HT1080 (cell line): ENCODE results near the gene FBXO41. TPM values are rescaled to one million over a fixed set of nuclear protein-coding genes. Genes with fewer than 3 reads are reported as not detected.
A peak's percentile ranks its signal among the peaks of the same experiment; 100 is the strongest.

ENCODE experiments used
- DNase-seq: peaks from one replicate; pipeline ENCODE4 v3.0.0-alpha.2; 2015; ENCODE audit warnings: low read depth
- small RNA-seq: library from RNA; depleted of rRNA; stranded (forward); fragments of <200 nt; gene quantifications from one replicate; pipeline ENCODE3, GENCODE V24; 2014
- total RNA-seq: library from RNA; depleted of rRNA; stranded (reverse); fragments of >200 nt; shearing (Covaris generic); gene quantifications from 2 replicates; pipeline ENCODE4 v1.2.3, GENCODE V29; 2014; rRNA removed

Gene FBXO41
- total RNA-seq, 1 experiment from 2014 or later = 6.9 TPM

- DNase-seq = no peak
Observed at GRCh38 chr2:73217826-73218225, 66.5 kb downstream of the FBXO41 start.

GRCh38 chr2:73217160-73217559 is 67.1 kb downstream of the FBXO41 start:
- DNase-seq = no peak

GRCh38 chr2:73215254-73215653 is 69.0 kb downstream of the FBXO41 start:
- DNase-seq = no peak

DNA sequence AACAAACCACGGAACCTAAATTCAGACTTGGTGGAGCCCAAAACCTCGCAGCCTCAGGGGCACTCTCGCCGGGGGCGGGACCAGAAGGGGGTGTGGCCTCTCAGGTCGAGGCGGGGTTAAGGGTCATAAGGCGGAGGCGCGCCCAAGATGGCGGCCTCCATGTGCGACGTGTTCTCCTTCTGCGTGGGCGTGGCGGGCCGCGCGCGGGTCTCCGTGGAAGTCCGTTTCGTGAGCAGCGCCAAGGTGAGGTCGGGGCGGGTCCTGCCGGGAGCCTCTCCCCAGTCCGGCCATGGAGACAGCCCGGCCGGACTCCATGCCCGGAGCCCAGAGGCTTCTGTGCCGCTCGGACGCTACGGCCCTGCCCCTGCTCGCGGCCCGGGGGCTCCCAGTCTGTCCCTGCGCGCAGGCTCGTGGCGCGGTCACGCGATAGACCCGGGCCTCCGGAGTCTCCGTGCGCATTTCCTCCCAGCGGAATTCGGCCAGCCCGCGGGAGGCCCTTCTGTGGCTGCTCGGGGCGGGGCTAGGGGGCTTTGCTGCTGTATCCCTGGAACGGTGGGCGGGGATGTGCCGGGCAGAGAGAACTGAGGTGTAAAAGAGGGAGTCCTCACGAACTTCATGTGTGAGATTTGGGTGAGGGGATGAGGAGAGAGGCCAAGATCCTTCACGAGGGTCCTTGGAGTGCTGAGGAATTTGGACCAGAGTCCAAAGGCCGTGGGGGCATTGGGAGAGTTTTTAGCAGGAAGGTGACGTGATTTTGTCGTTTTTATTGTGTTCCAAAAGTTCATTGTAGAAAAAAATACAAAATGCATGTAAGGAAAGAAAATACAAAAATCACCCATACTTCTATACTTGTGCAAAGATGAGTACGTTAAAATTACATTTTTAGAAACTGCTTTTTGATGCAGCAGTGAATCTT is 69.9 kb downstream of the FBXO41 start, which contains the start of gene SMYD5:
Gene SMYD5 (plus strand): TSS at position 126 of the 916 bp plus-strand sequence. CDS start 22 bp downstream, at position 148.
- DNase-seq = peak; percentile 76

DNA sequence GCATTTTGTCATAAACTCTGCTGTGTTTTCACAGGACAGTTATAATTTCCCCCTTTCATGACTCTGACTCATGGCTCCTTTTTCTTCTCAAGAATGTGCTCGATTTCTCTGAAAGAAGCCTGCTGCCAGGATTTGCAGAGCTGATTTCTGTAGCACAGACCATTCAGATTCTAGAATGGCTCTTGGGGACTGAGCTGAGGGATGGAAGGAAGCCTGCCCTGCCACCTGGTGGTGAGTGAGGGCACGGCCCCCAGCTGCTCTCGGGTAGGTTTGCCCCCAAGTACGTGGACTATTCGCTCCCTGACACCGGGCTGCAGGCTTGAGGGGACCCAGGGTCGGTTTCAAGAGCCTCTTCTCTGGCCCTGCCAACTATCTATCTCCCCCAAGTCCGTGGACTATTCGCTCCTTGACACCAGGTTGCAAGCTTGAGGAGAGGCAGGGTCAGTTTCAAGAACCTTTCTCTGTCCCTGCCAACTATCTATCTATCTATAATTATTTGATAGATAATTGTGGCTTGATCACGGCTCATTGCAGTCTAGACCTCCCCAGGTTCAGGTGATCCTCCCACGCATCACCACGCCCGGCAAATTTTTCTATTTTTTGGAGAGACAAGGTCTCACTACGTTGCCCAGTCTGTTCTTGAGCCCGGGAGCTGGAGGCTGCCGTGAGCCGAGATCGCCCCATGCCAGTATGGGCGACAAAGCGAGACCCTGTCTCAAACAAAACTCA is 71.7 kb downstream of the FBXO41 start:
- DNase-seq = peak; percentile 72

DNA sequence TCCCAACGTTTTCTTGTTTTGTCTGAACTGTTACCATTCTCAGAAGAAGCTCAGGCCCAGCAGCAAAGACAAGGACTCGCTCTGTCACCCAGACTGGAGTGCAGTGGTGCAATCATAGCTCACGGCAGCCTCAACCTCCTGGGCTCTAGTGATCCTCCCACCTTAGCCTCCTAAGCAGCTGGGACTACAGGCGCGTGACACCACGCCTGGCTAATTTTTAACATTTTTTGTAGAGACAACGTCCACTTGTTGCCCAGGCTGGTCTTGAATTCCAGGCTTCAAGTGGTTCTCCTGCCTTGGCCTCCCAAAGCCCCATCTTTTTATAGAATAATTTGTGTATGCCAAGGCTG is 72.2 kb downstream of the FBXO41 start:
- no peak for DNase-seq

GRCh38 chr2:73210696-73211095 is 73.6 kb downstream of the FBXO41 start:
- DNase-seq = no peak

DNA sequence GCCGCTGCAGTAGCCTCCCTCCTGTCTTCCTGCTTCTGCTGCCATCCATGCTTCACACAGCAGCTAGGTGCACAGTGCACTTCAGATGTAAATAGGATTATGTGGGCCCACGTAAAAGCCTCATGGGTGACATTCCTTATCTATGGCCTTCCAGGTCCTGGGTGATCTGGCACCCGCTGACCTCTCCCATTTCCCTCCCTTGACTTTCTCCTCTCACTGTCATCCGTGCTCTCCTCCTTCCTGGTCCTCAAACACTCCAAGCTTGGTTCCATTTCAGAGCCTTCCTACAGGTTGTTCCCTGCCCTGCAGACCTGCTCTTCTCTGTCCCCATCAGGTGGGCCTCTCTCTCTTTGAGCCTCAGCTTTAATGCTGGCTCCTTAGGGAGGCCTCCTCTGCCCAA is 74.3 kb downstream of the FBXO41 start:
- DNase-seq = no peak

- DNase-seq = no peak
Observed at GRCh38 chr2:73208258-73208657, 76.0 kb downstream of the FBXO41 start.

DNA sequence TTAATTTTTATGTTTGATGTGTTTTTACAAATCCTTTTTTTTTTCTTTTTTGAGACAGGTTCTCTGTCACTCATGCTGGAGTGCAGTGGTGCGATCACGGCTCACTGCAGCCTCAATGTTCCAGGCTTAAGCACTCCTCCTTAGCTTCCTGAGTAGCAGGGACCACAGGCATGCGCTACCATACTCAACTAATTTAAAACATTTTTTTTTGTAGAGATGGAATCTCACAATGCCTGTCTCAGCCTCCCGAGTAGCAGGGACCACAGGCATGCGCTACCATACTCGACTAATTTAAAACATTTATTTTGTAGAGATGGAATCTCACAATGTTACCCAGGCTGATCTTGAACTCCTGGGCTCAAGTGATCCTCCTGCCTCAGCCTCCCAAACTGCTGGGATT is 78.7 kb downstream of the FBXO41 start:
- DNase-seq = no peak

Small RNA genes lying within 50 kb of the gene (small RNA-seq; reads per million reads assigned to genes)
- gene RNU6-111P = not detected

Other genes starting within 250 kb of the FBXO41 start
- gene SFXN5, start 212.8 kb downstream of the FBXO41 start, total RNA-seq = 10.8 and 13.8 TPM in 2 replicates
- gene RAB11FIP5, start 171.5 kb downstream of the FBXO41 start, total RNA-seq = 34.5 and 35.5 TPM in 2 replicates
- gene NOTO, start 81.9 kb downstream of the FBXO41 start, total RNA-seq = not detected in 2 replicates
- gene SMYD5, start 70.2 kb downstream of the FBXO41 start, total RNA-seq = 42.1 and 44.0 TPM in 2 replicates
- gene PRADC1, start 51.2 kb downstream of the FBXO41 start, total RNA-seq = 57.1 and 64.3 TPM in 2 replicates
- 813 and 842 TPM in 2 replicates for gene CCT7, start 50.2 kb downstream of the FBXO41 start, total RNA-seq
- gene EGR4, start 9.1 kb upstream of the FBXO41 start, total RNA-seq = not detected in 2 replicates
- 12.3 and 14.6 TPM in 2 replicates for gene ALMS1, start 101.4 kb upstream of the FBXO41 start, total RNA-seq